Right ventricle myocardium inferior (tissue), 1 donor: ENCODE results near the gene ALDH3B2. TPM values are rescaled to one million over a fixed set of nuclear protein-coding genes. Genes with fewer than 3 reads are reported as not detected.
"Not testable (repeated sequence)": the region's sequence is repeated elsewhere in the genome, so short reads cannot be mapped to it uniquely, and the experiment has no call there.

Experiments used
- ATAC-seq: fragments of 200-7000 bp; cut with Tn5 transposase; one replicate; pipeline ENCODE4 v1.9.1; 2020; ENCODE audit warnings: mild to moderate bottlenecking, moderate library complexity
- DNase-seq: peaks from one replicate; pipeline ENCODE4 v3.0.0; 2021; ENCODE audit errors: missing footprints
- intact Hi-C: fragments of 100-400 bp; cut with DNase I; formaldehyde crosslinking; loops from one replicate; pipeline ENCODE4 v1.11.0; 2022
- total RNA-seq: library from RNA; stranded (reverse); fragmentation: NEBNext Ultra II Directional; extraction: Animal tissue kit (Norgen Biotek cat#: 25700); gene quantifications from one replicate; pipeline ENCODE4 v1.2.1, GENCODE V29; 2021
- donor health status: DM: no; HTN: yes; CAD: no; lungs with severe emphysema.

Gene ALDH3B2
- total RNA-seq, 1 donor from 2014 or later: not detected

GRCh38 chr11:67648140-67648795, 26.2 kb downstream of the ALDH3B2 start:
- intact Hi-C loops: no loop called here
- DNase-seq (no peak), ATAC-seq (no peak)

- DNase-seq (peak; percentile 60), ATAC-seq (no peak)
- intact Hi-C loops: no loop called here
These were observed 27.0 kb downstream of the ALDH3B2 start for GRCh38 chr11:67647471-67647870.

GRCh38 chr11:67646535-67647336, 27.7 kb downstream of the ALDH3B2 start:
- no peak for ATAC-seq
- intact Hi-C loops: no loop called here
- no peak for DNase-seq

- no peak for ATAC-seq
- intact Hi-C loops: no loop called here
- no peak for DNase-seq
These were observed 28.6 kb downstream of the ALDH3B2 start for GRCh38 chr11:67645521-67646461.

- no peak for DNase-seq
- intact Hi-C loops: no loop called here
These were observed 29.7 kb downstream of the ALDH3B2 start for GRCh38 chr11:67644472-67645418.

GRCh38 chr11:67644042-67644441, 30.4 kb downstream of the ALDH3B2 start:
- ATAC-seq (no peak), DNase-seq (no peak)
- intact Hi-C loops: no loop called here

More at GRCh38 chr11:67644472-67645418, 29.7 kb downstream of the ALDH3B2 start:
- no peak for ATAC-seq

- no peak for DNase-seq
- no peak for ATAC-seq
- intact Hi-C loops: no loop called here
These were observed 32.0 kb downstream of the ALDH3B2 start for GRCh38 chr11:67642173-67643120.

GRCh38 chr11:67641338-67642172, 32.9 kb downstream of the ALDH3B2 start:
- ATAC-seq: no peak
- intact Hi-C loops: no loop called here
- DNase-seq: no peak

GRCh38 chr11:67640758-67641337, 33.6 kb downstream of the ALDH3B2 start:
- ATAC-seq: no peak
- intact Hi-C loops: no loop called here

GRCh38 chr11:67640021-67640757, 34.2 kb downstream of the ALDH3B2 start:
- peak; percentile 68 for DNase-seq
- intact Hi-C loops: no loop called here

More at GRCh38 chr11:67640758-67641337, 33.6 kb downstream of the ALDH3B2 start:
- DNase-seq: no peak

GRCh38 chr11:67639438-67639859, 35.0 kb downstream of the ALDH3B2 start, which contains the start of gene TBX10:
TSS of gene TBX10 (minus strand) at chr11:67639763. CDS start at chr11:67639472, 291 bp downstream.
- intact Hi-C loops: no loop called here
- no peak for ATAC-seq
- DNase-seq: no peak

More at GRCh38 chr11:67640021-67640757, 34.2 kb downstream of the ALDH3B2 start:
- peak; percentile 40 for ATAC-seq

- intact Hi-C loops: no loop called here
- no peak for ATAC-seq
- DNase-seq: peak; percentile 62
These were observed 35.6 kb downstream of the ALDH3B2 start for GRCh38 chr11:67638535-67639437.

GRCh38 chr11:67637441-67637840, 37.0 kb downstream of the ALDH3B2 start:
- ATAC-seq, DNase-seq, intact Hi-C loops: not testable (repeated sequence)

GRCh38 chr11:67636962-67637361, 37.5 kb downstream of the ALDH3B2 start:
- DNase-seq (no peak), ATAC-seq (no peak)
- intact Hi-C loops: no loop called here
